KG1 (cell line): Measurements from ENCODE around the gene THTPA.

ENCODE experiments used
- DNase-seq: peaks from one replicate; lab custom pipeline; 2025; lab: John Stamatoyannopoulos, UW

Gene THTPA

GRCh38 chr14:23551266-23552028, 4.6 kb upstream of the THTPA start, which contains the start of gene ZFHX2:
Gene ZFHX2, minus strand, starts transcription at chr14:23551765. Its CDS starts 16,440 bp downstream, at chr14:23535325.
- DNase-seq, result peak; percentile 6

- DNase-seq, result no peak
These were observed 564 bp upstream of the THTPA start for GRCh38 chr14:23555533-23555881.

GRCh38 chr14:23556700-23557440, 799 bp downstream of the THTPA start:
- peak; percentile 23 for DNase-seq

DNA sequence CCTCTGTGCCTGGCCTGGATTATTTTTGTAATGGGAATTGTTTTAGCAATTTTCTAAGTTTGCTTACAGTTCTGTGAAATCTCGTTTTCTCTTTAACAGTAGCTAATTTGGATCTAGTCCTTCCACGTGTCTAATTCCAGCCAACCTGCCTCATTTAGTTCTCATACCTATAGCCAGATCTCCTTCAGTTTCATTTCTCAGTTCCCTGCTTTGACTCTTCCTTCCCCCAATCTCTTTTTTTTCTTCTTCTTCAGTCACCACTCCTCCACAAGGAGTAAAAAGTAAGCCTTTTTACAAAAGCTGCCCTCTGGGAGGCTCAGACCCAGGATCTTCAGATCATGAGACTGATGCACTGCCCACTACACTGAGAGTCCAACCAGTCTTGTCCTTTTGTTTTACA, 1.4 kb downstream of the THTPA start:
- DNase-seq, result no peak

DNA sequence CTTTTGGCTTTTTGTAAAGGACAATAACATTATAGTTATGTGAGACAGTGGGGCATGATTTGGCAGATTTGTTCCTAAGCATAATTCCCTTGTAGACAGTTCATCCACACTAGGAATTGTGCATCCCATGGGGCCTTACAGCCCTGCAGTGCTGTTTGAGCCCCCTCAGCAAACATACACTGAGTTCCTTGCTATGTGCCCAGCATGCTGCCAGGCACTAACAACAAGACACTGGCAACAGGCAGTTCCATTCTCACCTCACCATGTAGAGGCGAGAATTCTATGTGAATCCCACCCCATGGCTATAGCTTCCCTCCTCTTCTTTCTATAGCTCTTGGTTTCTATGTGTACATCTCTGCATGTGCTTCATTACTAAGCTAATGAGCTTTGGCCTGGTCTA, 1.9 kb downstream of the THTPA start:
- DNase-seq, result no peak

DNA sequence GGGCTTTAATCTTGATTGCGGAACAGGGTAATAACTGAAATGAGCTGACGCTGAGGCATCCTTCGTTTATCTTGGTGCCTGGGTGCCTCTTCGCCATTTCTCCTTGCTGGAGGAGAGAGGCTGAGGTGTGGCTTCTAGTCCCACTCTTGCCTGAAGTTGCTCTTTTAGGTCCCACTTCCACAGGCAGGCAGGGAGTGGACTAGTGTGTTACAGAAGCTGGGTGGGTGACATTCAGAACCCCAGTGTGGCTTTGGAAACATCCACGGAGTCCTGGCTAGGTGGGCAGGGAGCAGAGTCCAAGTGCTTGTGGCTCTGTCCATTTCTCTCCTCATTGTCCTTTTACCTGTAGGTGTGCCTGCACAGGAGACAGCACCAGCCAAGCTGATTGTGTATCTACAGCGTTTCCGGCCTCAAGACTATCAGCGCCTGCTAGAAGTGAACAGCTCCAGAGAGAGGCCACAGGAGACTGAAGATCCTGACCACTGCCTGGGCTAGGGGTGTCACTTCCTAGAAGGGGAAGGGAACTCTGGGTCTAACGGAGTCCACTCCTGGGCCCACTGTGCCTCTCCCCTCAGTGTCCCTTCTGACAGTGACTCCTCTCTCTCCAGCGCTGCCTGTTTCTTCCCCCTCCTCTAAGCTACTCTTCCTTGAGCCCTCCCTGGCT, 2.4 kb downstream of the THTPA start:
- DNase-seq, result no peak

DNA sequence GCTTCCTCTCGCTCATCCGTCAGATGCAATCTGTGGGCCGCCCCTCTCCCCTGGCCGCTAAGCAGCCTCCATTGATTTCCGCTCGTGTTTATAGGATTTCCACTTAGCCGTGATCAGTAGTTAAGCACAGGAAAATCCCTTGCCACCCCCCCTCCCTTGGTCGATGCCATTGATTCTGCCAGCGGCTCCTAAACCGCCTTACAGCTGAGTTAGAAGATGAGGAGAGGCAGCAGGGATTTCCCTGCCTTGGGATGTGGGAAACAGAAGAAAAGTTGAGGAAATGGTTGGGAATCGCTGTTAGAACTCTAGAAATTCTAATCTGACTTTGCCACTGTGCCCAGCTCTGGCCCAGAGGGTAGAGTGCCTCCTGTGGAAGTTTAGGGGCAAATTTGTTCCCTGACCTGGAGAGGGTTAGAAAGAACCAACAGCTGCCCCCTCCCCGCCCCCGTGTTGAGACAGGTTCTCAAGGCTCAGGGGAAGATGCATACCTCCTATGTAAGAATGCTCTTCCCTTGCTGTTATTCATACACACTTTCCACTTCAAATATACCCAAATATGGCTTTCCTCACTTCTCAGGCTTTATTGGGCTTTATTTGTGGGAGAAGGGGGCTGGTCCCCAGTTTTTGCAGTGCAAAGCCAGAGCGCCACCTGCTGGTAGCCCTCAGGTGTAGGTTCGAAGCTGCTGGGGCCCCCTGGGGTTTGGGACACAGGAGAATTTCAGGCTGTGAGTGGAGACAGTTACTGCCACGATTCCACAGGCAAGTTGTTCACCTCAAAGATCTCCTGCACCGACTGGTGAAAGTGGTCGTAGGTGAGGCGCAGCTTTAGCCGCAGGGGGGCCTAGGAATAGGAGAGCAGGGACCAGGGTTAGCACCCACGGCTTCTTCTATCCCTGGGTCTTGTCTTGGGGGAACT, 3.2 kb downstream of the THTPA start:
- peak; percentile 5 for DNase-seq

GRCh38 chr14:23559926-23560520, 4.0 kb downstream of the THTPA start:
- no peak for DNase-seq

DNA sequence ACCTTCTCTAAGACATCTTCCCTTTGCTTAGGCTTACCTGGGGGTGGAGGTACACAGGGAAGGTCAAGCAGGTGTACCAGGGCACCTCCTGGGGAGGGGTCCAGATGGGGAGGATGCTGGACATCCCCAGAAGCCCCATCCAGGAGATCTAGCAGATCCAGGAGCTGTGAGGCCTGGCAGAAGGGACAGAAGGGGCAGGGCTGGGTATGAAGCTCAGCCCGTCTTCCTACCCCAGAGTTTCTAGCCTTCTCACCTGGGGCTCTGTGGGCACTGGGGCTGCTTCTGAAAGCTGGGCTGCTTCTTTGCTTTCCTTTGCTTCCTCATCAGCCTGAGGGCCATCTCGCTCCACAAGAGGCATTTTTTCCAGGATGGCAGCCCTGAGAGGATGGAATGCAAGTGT, 5.2 kb downstream of the THTPA start:
- no peak for DNase-seq

DNA sequence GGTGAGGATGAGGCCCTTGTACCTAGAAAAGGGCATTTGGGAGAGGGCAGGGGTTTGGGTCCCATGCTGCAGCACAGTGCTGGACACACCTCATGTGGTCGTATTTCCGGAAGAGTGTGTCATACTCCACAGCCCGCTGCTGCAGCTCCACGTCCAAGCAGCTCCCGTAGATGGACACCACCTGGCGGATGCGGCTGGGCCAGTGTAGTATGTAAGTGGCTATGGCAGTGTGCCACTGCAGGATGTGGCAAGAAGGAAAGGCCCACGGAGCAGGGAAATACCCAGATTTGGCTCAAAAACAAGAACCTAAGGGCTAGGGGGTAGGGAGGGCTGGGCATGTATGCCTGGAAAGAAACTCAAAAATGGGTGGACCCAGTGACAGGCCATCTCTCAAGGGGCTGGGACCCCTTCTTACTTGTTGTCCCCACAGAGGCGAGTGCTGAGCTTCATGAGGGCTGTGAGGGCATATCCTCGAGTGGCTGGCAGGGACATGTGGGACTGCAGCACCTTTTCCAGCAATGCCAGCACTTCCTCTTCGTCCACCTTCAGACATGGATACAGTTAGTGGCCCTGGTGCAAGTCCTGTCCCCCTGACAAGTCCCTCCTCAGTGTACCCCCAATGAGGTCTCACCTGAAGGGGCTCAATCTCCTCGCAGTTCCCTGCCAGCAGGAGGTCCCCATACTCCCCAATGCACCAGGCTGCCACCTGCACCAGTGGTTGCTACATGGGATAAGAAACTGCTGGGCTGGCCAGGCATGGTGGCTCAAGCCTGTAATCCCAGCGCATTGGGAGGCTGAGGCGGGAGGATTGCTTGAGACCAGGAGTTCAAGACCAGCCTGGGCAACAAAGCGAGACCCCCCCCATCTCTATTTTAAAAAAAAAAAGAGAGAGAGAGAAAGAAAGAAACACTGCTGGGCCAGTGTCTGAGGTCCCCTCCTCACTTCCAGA, 6.1 kb downstream of the THTPA start:
- DNase-seq, result no peak

DNA sequence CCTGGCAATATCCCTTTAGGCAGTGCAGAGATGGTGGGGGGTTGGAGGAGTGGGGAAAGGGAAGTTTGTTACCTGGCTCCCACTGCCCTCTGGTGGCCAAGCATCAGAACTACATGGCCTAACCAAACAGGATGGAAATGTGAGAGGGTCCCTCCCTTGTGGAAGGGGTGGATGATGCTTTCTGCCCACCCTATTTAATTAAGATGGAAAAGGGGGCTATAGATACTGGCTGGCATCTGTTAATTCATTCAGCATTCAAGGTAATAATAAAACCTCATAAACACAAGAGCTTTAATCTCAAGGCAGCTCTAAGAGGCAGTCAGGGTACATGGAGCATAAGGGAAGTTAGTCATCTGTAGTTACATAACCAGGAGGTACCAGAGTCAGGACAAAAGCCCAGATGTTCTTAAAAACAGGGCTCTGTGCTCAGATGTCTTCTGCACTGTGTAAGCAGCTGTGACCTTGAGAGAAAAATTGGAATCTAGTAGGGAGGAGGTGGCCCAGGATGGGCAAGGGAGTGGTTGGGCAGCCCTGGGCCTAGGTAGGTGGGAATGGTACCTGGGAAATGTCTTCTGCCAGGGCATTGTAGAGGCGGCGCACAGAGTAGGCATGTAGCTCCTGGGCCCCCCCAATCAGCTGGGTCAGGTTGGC, 6.9 kb downstream of the THTPA start:
- DNase-seq, result no peak

- DNase-seq, result no peak
These were observed 7.6 kb downstream of the THTPA start for GRCh38 chr14:23563473-23564180.

- no peak for DNase-seq
These were observed 8.2 kb downstream of the THTPA start for GRCh38 chr14:23564181-23564812.

DNA sequence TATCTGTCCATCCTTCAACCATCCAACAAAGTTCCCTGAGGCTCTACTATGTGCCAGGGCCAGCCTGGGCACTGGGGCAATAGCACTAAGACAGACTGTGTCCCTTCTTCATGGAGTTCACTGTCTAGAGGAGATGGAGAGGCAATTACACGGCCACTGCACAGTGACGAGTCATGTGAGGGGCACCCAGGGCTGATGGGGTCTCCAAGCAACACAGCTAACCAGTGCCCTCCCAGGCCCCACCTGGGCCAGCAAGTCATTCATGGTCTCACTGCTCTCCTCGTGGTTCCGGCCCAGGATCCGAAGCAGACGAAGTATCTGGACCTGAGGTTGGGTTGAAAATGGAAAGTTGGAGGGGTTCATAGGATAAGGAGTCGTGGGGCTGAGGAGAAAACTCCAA, 8.8 kb downstream of the THTPA start:
- no peak for DNase-seq

DNA sequence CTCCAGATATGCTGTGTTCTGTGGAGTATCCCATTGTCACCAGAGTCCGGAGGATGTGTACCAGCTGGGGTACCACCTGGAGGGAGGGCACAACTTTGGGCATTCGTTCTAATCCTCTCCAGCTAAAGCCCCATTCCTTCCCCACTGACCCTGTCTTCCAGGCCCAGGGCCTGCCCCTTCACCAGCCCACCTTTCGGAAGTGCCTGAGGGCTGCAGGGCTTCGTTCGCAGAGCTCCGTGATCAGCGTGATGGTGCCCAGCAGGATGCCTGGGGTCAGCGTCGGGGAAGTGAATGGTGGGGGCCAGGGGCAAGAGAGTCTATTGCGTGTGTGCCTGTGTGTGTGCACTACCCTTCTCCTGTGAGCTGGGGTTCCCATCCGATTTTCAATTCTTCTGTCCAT, 9.6 kb downstream of the THTPA start:
- no peak for DNase-seq

DNA sequence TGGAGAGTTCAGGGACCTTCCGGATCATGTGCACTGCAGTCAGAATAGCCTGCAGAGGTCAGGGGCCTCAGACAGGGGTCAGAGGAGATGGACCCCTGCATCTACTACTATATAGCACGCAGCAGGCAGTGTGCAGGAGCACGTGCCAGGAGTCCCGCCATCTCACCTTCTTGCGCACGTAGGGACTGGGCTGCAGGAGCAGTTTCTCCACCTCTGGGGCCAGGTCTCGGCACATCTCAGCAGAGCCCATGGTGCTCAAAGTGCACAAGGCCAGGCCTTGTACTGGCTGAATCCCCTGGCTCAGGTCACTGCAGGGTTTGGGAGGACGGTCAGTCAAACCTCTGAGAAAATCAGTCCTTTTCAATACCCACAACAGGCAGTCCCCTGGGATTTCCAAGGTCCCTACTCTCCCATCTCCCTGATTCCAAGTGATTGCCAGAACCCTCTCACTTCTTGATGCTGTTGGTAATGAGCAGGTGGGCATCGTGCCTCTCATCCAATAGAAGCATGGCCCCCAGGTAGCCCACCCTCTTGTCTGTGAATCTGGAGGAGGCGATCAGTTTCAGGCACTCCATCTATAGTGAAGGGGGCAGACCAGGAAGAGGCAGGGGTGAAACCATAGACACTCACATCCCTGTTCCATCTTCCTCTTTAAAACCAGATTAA, 10.2 kb downstream of the THTPA start:
- DNase-seq, result no peak

DNA sequence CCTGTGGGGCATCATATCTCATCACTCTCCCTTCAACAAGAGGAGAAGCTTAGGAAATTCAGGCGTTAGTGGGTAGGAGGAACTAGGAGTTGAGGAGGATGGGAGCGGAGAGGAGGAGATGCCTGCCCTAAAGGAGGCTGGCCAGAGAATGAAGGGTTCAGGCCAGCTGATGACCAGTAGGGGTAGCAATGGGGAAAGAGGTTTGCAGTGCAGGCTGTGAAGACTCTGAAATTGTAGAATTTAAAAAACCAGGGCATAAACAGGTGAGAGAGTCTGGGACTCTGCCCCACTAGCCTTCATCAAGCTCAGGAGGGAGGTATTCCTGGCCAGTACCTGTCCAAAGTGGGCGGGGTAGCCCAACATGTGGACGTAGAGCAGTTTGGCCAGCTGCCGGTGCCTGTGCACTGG, 10.7 kb downstream of the THTPA start:
- DNase-seq, result no peak
